AG09309 (cell line): ENCODE results near the gene CEP131.

Source experiments
- DNase-seq: peaks from one replicate; pipeline ENCODE4 v3.0.0-alpha.2; 2010; ENCODE audit warnings: low read depth
- H3K4me3 ChIP-seq: 2 replicates; pipeline ENCODE4 v1.5.1; 2011; ENCODE audit warnings: mild to moderate bottlenecking, low read depth, low read length, moderate library complexity; ENCODE audit not compliant: control insufficient read depth
- TF ChIP-seq, protein P1 (sequence below): IDR thresholded peaks from 2 replicates; pipeline ENCODE4 v1.5.1; 2011; ENCODE audit warnings: mild to moderate bottlenecking, low read depth, low read length, inconsistent platforms; ENCODE audit not compliant: insufficient read depth, control insufficient read depth; ENCODE audit errors: missing control alignments

Gene CEP131

DNA sequence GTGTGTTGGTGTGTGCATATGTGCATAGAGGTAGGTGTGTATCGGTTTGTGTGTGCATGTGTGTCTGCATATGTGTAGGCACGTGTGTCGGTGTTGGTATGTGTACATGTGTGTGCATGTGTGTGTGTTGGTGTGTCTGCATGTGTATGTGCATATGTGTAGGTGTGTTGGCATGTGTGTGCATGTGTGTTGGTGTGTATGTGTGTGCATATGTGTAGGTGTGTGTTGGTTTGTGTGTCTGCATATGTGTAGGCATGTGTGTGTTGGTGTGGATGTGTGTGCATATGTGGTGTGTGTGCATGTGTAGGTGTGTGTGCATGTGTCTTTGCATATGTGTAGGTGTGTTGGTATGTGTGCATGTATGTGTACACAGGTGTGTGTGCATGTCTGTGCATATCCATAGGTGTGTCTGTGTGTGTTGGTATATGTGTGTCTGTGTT lies 52.9 kb downstream of the CEP131 start:
- no peak overlapping the region for H3K4me3 ChIP-seq
- DNase-seq = no peak
- TF ChIP-seq, protein P1, sequence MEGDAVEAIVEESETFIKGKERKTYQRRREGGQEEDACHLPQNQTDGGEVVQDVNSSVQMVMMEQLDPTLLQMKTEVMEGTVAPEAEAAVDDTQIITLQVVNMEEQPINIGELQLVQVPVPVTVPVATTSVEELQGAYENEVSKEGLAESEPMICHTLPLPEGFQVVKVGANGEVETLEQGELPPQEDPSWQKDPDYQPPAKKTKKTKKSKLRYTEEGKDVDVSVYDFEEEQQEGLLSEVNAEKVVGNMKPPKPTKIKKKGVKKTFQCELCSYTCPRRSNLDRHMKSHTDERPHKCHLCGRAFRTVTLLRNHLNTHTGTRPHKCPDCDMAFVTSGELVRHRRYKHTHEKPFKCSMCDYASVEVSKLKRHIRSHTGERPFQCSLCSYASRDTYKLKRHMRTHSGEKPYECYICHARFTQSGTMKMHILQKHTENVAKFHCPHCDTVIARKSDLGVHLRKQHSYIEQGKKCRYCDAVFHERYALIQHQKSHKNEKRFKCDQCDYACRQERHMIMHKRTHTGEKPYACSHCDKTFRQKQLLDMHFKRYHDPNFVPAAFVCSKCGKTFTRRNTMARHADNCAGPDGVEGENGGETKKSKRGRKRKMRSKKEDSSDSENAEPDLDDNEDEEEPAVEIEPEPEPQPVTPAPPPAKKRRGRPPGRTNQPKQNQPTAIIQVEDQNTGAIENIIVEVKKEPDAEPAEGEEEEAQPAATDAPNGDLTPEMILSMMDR = no peak

DNA sequence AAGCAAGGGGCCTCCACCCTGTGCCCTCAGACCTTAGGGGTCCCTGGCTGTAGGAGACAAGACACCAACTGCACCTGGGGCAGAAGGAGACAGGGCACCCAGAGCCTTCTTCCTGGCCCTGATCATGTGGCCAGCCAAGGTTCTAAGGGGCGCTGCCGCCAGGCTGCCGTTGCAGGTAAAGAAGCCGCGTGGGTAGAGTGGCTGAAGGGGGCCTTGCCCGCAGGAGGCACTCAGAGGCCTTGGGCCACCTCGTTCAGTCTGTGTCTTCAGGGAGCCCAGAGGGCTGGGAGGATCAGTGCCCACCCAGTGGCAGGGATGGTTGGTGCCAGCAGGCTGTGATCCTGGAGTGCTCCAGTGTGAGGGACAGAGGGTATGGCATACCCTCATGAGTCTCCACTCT lies 55.1 kb downstream of the CEP131 start:
- no peak for DNase-seq
- TF ChIP-seq, protein P1 = no peak
- no peak overlapping the region for H3K4me3 ChIP-seq

DNA sequence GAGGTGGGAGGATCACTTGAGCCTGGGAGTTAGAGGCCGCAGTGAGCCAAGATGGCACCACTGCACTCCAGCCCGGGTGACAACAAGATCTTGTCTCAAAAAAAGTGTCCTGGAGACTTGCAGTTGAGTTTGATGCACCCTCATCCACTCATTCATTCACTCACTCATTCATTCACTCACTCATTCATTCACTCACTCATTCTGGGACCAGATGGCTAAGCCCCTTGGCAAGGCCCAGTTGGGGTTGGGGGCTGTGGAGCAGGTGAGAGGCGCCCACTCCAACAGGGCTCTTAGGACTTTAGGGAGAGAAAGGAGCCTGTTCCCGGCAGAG lies 55.6 kb downstream of the CEP131 start:
- no peak overlapping the region for H3K4me3 ChIP-seq
- no peak for DNase-seq
- TF ChIP-seq, protein P1 = no peak

DNA sequence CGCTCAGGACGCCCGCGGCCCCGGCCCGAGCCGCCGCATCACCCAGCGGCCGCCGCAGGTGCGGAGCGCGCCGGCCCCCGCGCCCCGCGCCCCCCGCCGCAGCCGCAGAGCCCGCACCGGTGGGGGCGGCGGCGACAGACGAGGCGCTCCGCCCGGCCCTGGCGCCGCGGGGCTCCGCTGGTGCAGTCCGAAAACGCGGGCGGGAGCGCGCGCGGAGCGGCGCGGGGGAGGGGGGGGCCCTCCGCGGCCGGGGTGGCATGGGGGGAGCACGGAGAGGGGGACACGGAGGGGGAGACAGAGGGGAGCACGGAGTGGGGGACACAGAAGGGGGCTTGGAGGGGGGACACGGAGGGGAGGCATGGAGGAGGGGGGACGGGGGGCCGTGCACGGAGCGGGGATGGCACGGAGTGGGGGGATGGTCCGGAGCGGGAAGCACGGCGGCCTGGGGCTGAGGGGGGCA lies 56.7 kb downstream of the CEP131 start, which contains the start of gene AATK:
AATK (minus strand) TSS at position 189 of the 460 bp plus-strand sequence. CDS start 229 bp downstream, outside the sequence.
- no peak for DNase-seq
- no peak within 1 kb of the TSS for H3K4me3 ChIP-seq
- TF ChIP-seq, protein P1 = no peak

DNA sequence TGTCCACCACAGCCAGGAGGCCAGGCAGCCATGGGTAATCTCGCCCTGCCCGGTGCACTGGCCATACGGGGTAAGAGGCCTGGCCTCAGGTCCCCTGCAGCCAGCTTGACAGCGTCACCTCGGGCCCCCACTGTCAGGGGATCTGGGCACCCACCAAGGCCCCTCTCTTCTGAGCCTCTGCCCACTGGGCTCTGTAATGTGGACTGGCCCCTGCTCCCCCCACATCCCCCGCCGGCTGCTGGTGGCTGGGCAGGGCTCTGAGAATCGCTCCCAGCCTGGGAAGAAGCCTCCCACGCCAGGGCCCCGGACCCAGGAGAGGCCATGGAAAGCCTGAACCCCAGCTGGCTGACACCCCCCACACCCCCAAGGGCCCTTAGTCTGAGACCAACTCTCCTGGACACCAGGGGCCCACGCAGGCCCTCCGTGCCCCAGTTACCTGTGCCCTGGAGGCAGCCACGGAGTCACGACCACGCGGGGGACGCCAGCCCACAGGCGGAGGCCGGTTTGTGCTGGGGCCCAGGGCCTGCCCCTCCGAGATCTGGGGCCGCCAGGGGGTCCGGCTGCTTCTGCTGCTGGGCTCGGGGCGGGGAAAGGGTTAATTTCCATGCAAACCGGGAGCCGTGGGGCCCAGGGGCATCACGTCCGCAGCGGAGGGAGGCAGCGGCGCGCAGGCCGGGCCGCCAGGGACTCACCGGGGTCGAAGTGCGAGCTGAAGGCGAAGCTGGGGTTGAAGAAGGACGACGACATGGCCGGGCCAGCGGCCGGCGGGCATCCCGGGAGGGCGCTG lies 57.3 kb downstream of the CEP131 start, which contains the start of gene PVALEF:
PVALEF (plus strand) TSS at position 262 of the 787 bp plus-strand sequence. CDS start 15,720 bp downstream, outside the sequence.
- TF ChIP-seq, protein P1 = no peak
- no peak for DNase-seq
- H3K4me3 ChIP-seq = no peak within 1 kb of the TSS

GRCh38 chr17:81164371-81165245 lies 58.2 kb downstream of the CEP131 start:
- DNase-seq = no peak
- TF ChIP-seq, protein P1 = no peak
- no peak overlapping the region for H3K4me3 ChIP-seq
